HTERT RPE-1 (cell line): ENCODE data around the gene GSTP1.
"Not testable (repeated sequence)": the region's sequence is repeated elsewhere in the genome, so short reads cannot be mapped to it uniquely, and the experiment has no call there.

ENCODE experiments used
- in situ Hi-C: fragments of 300-500 bp; cut with MboI; formaldehyde crosslinking; loops from 4 replicates; pipeline ENCODE4 v1.14.3; 2020; ENCODE audit warnings: low sequenced_read_pairs

Gene GSTP1

DNA sequence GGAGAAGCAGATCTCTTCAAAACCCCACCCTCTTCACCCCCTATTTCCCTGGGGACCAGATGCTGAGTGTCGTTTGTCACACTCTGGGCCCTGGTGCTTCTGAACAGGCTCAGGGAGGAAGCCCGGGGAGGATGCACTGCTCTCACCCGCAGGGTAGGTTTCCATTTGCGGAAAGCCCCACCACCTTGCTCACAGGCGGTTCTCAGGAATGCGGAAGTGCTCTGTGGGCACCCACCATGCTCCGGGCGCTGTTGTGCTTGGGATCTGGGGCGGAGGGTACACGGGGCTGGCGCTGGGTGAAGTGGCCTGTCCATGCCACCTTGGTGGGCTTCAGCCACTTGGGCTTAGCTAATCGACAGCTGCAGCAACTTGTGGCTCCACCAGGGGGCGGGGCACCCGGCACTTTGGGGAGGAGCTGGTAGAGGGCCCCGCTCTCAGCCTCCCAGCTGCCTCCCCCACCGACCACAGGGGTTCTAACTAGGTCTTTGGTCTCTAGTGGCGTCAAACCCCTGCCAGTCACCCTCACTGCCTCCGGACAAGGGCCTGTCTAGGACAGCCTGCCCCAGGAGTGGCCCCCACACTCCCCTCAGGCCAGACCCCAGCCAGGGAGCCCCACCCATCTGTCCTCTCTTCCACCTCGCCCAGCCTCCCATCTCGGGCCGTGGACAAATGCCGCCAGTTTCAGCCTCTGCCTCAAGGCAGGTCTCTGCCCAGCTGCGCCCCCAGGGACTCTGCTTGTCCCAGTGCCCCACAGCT is 30.5 kb downstream of the GSTP1 start:
- in situ Hi-C loops, result no loop called here

GRCh38 chr11:67614730-67615714 is 31.4 kb downstream of the GSTP1 start:
- in situ Hi-C loops, result no loop called here

DNA sequence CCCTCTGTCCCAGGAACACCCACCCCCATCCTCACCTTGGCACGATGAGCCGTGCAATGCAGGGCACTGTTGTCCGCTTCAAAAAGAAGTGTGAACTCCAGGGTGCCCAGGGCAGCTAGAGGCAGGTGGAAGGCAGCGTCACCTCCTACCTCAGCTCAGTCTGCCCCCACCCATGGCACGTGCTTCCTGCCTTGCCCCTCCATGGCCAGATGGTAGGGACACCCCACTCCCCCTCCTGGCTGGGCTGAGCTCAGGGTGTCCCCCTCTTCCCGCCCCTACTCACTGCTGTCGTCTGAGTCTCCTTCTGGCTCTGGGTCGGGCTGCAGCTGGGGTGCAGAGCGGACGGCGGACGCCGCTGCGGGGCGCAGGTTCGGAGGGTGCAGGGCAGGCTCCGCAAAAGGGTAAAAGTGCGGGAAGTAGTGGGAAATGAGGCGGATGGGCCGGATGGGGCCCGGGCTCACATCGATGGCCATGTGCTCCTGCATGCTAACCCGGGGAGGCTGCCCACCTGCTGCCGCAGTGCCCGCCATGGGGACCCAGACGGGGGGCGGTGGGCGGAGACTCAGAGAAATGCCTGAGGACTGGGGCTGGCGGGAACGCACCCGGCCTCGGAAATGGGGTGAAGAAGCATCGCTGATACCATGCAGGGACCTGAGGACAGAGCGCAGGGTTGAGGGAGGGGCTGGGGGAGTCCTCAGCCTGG is 32.3 kb downstream of the GSTP1 start:
- in situ Hi-C loops, result no loop called here

DNA sequence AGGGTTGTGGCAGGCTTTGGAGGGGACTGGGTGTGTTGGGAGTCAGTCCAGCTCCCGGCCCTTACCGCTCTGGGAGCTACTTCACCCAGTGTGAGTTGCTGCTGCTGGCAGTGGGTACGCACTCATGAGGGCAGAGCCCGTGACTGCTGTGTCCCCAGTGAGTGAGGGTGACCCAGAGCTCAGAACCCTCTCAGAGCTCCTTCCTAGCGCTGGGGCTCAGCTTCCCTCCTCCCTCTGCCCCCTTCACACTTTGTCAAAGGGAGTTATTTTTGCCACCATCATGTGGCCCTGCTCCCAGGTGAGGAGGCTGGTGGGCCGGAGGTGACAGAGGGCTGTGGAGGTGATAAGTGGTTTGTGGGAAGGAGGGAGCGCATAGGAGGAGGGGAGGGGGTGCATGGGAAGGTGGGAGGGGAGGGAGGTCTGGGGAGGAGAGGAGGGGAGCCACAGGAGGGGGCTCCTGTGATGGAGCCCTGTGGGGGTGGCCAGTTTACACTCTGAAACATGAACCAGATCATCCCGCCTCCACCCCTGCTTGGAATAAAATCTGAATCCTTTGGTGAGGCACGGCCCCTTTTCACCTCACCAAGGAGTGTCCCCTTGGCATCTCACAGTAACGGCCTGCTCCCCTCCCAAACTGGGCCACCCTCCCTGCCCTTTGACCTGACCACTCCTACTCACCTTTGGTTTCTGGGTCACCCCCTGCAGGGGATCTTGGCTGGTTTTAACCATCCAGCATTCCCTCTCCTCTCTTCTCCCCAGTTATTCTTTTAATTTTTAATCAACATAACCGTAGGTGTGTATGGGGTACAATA is 33.0 kb downstream of the GSTP1 start:
- in situ Hi-C loops, result no loop called here

DNA sequence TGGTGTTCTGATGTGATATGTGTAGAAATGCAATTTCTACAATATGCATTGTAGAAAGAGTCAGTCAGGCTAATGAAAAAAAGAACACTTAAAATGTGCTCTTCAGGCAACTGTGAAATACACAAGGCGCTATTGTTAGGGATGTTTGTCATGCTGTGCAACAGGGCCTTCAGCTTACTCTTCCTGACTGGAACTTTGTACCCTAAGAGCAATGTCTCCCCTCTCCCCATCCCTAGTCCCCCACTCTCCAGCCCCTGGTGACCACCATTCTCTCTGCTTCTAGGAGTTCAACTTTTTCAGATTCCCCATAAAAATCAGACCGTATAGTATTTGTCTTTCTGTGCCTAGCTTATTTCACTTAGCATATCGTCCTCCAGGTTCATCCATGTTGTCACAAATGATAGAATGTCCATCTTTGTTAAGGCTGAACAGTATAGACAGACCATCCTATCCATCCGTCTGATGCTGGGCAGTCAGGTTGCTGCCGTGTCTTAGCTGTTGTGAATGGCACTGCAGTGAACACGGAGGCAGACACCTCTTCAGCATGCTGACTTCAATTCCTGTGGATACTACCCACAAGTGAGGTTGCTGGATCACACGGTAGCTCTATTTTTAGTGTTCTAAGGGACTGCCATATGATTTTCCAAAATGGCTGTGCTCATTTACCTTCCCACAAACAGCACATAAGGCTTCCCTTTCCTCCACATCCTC is 33.8 kb downstream of the GSTP1 start:
- in situ Hi-C loops, result no loop called here

- in situ Hi-C loops, result not testable (repeated sequence)
Measured at GRCh38 chr11:67618901-67619659, 35.5 kb downstream of the GSTP1 start.

DNA sequence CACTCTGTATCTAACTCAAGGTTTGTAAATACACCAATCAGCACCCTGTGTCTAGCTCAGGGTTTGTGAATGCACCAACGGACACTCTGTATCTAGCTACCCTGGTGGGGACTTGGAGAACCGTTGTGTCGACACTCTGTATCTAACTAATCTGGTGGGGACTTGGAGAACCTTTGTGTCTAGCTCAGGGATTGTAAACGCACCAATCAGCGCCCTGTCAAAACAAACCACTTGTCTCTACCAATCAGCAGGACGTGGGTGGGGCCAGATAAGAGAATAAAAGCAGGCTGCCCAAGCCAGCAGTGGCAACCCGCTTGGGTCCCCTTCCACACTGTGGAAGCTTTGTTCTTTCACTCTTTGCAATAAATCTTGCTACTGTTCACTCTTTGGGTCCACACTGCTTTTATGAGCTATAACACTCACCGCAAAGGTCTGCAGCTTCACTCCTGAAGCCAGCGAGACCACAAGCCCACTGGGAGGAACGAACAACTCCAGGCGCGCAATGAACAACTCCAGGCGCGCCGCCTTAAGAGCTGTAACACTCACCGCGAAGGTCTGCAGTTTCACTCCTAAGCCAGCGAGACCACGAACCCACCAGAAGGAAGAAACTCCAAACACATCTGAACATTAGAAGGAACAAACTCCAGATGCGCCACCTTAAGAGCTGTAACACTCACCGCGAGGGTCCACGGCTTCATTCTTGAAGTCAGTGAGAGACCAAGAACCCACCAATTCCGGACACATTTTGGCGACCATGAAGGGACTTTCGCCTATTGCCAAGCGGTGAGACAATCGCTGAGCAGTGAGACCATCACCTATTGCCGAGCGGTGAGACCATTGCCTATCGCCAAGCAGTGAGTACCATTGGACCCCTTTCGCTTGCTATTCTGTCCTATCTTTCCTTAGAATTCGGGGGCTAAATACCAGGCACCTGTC is 36.3 kb downstream of the GSTP1 start:
- in situ Hi-C loops, result not testable (repeated sequence)

DNA sequence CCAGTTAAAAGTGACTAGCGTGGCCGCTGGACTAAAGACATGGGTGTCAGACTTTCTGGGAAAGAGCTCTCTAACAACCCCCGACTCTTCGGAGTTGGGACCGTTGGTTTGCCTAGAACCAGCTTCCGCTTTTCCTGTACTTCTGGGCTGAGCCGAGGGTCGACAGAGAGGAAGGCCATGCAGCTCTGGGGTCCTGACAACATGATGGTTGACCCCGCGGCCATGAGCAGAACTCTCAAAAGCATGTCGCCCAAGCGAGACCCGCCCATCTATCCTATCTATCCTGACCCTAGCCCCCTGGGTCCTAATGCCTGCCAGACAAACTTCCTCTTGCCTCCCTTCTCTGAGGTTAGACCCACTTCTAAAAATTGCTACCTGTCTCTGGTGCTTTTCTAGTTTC is 37.0 kb downstream of the GSTP1 start:
- in situ Hi-C loops, result not testable (repeated sequence)

GRCh38 chr11:67621928-67622327 is 38.3 kb downstream of the GSTP1 start:
- in situ Hi-C loops, result not testable (repeated sequence)

- in situ Hi-C loops, result not testable (repeated sequence)
Measured at GRCh38 chr11:67622905-67623304, 39.3 kb downstream of the GSTP1 start.

DNA sequence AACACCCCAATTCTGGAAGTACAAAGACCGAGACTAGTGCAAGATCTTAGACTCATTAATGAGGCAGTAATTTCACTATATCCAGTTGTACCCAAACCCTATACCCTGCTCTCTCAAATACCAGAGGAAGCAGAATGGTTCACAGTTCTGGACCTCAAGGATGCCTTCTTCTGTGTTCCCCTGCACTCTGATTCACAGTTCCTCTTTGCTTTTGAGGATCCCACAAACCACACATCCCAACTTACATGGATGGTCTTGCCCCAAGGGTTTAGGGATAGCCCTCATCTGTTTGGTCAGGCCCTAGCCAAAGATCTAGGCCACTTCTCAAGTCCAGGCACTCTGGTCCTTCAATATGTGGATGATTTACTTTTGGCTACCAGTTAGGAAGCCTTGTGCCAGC is 40.2 kb downstream of the GSTP1 start:
- in situ Hi-C loops, result not testable (repeated sequence)

GRCh38 chr11:67626131-67626833 is 42.7 kb downstream of the GSTP1 start:
- in situ Hi-C loops, result not testable (repeated sequence)

DNA sequence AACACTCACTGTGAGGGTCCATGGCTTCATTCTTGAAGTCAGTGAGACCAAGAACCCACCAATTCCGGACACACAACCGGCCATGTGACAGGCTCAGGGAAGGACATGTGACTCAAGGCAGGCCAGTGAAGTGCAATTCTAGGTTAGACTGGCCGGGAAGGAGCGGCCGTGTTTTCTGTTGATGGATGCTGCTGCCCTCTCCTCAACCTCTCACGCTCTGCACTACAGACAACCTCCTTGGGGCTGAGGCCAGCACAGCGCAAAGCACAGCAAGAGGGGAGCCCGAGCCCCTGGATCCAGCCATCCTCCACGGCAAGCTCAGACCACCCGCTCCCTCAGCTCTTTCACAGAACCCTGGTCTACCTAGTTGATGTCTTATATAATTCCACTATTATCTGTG is 43.4 kb downstream of the GSTP1 start:
- in situ Hi-C loops, result no loop called here

DNA sequence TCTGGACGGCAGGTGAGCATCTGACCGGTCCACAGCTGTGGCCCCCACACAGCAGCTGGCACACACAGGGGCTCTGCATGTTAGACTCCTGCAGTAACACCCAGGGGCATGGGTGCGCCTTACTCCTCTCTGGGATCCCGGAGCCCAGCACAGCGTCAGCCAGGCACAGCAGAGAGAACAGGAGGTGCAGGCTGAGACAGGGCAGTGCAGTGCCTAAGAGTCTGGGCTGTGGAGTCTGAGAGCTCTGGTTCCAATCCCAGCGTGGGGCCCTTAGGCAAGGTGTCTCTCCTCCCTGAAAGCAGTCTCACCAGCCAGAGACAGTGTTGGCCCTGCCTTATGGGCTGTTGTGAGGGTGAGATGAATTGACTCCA is 43.8 kb downstream of the GSTP1 start:
- in situ Hi-C loops, result no loop called here

- in situ Hi-C loops, result no loop called here
Measured at GRCh38 chr11:67627812-67628624, 44.4 kb downstream of the GSTP1 start.

GRCh38 chr11:67628710-67629385 is 45.2 kb downstream of the GSTP1 start:
- in situ Hi-C loops, result no loop called here
